ENCODE data around the gene FOXP1.

The FOXP1 gene

DNA sequence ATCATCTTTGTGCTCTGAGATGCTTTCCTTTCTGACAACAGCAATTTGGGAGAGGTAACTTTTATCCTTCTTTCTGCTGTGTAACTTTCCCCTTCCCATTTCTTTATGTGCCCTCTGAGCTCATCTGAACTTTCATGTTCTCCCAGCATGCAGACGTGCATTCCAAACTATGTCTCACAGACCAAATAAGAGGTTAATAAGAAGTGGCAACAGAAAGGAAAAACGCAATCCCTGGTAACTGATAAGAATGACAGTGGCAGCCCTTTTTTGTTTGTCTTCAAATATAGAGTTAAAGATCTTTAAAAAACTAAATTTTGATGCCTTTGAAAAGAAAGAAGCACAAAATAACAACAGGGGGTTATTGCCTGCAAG lies 533.4 kb downstream of the FOXP1 start:
- TF ChIP-seq CTCF (conservative IDR thresholded peaks at IDR 0.05; ENCODE audit: control insufficient read depth, insufficient read depth, low read depth, low read length) = no peak
- H3K4me3 ChIP-seq (ENCODE audit: control insufficient read depth, low read depth, low read length) = no peak overlapping the region
- DNase-seq (ENCODE audit: low read depth) = peak; percentile 51

DNA sequence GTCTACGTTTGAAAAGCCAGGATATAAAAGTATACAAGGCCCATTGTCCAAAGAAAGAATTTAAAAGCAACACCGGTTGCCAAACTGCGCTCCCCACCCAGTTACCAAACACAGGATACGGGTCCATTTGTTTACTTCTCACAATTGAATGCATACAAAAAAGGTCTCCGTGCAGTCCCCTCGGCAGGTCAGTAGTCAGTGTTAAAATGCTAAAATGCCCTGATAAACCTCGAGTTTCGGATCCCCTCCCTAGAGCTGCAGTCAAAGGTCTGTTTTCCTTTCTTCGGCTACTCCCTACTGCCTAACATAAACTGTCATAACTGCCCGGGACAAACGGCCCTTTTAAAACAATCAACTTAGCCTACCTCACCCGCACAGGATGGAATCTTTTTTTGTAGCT lies 534.6 kb downstream of the FOXP1 start:
- DNase-seq (ENCODE audit: low read depth) = no peak
- H3K4me3 ChIP-seq (ENCODE audit: control insufficient read depth, low read depth, low read length) = no peak overlapping the region
- TF ChIP-seq CTCF (conservative IDR thresholded peaks at IDR 0.05; ENCODE audit: control insufficient read depth, insufficient read depth, low read depth, low read length) = no peak

GRCh38 chr3:71047616-71048531 lies 535.7 kb downstream of the FOXP1 start:
- TF ChIP-seq CTCF (conservative IDR thresholded peaks at IDR 0.05; ENCODE audit: control insufficient read depth, insufficient read depth, low read depth, low read length) = no peak
- no peak overlapping the region for H3K4me3 ChIP-seq (ENCODE audit: control insufficient read depth, low read depth, low read length)
- DNase-seq (ENCODE audit: low read depth) = no peak

GRCh38 chr3:71046791-71047190 lies 536.7 kb downstream of the FOXP1 start:
- no peak for DNase-seq (ENCODE audit: low read depth)
- no peak for TF ChIP-seq CTCF (conservative IDR thresholded peaks at IDR 0.05; ENCODE audit: control insufficient read depth, insufficient read depth, low read depth, low read length)

DNA sequence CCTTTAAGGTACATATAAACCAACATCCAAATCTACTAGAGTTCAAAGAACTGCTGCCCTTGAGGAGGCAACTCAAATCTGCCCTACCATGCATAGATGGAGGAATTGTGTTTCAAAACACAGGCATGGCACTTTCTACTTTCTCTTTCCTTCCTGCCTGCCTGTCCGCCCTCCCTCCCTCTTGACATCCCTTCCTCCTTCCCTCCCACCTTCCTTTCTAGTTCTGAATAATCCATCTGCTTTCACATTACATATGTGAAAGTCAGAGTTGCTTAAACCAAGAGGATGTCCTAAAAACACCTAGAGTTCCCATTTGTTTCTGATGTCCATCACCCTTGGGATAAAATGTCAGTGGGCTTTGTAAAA lies 537.6 kb downstream of the FOXP1 start:
- no peak for TF ChIP-seq CTCF (conservative IDR thresholded peaks at IDR 0.05; ENCODE audit: control insufficient read depth, insufficient read depth, low read depth, low read length)

More at GRCh38 chr3:71046791-71047190, 536.7 kb downstream of the FOXP1 start:
- no peak overlapping the region for H3K4me3 ChIP-seq (ENCODE audit: control insufficient read depth, low read depth, low read length)

DNA sequence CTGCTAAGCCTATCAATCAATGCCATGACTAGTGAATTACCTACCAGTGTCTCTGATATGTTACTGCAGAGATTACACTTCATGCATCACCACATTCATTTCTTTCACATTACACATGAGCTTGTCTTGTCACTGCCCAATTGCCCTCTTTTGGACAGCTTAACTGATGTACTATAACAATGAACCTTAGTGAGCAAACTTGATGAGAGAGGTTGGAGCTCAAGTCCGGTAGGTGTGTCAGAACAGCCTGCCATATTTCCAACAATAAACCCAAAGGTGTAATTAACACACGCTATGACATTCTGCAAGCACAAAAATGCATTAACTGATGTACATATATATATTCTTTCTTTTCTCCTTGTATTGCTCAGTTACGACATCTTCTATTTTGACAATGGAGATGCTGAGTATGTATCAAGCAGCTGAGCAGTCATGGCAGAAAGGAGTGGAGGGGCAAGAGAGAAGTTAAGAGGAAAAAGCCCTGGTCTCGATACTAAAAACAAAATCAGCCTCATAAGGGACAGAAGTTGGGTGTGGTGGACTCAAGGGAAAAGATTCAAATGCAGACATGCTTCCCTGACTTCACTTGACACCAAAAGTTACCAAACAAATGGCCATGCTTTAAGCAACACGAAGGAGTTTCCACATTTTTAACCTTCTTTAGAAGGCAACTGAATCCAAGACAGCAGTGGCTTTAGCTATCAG lies 538.2 kb downstream of the FOXP1 start:
- no peak for DNase-seq (ENCODE audit: low read depth)
- no peak for TF ChIP-seq CTCF (conservative IDR thresholded peaks at IDR 0.05; ENCODE audit: control insufficient read depth, insufficient read depth, low read depth, low read length)
- no peak overlapping the region for H3K4me3 ChIP-seq (ENCODE audit: control insufficient read depth, low read depth, low read length)

More for the DNA sequence above, 537.6 kb downstream of the FOXP1 start:
- DNase-seq (ENCODE audit: low read depth) = no peak
- no peak overlapping the region for H3K4me3 ChIP-seq (ENCODE audit: control insufficient read depth, low read depth, low read length)
